Activated CD8-positive, alpha-beta T cell treated with anti-CD3 and anti-CD28 coated beads, Interleukin-2, amount 10 ng/mL, durations not matched to agents 7 days and 5 days (primary cell): ENCODE results near the gene NCEH1. TPM values are rescaled to one million over a fixed set of nuclear protein-coding genes. Genes with fewer than 3 reads are reported as not detected.

Source experiments
- ATAC-seq: fragments of 150-1000 bp; cut with Tn5 transposase; one replicate; pipeline ENCODE4 v1.10.0; 2021; ENCODE audit warnings: moderate library complexity
- CTCF ChIA-PET: fragments of 350-600 bp; sonication (Branson Sonifier 250); formaldehyde crosslinking; loops from one replicate; lab custom pipeline; 2021; ENCODE audit warnings: antibody characterized with exemption; lab: Charles Lee
- POLR2A ChIA-PET: fragments of 350-600 bp; sonication (Branson Sonifier 250); formaldehyde crosslinking; loops from one replicate; lab custom pipeline; 2021; ENCODE audit warnings: antibody characterized with exemption; lab: Charles Lee
- DNase-seq: peaks from one replicate; pipeline ENCODE4 v3.0.0-alpha.2; 2020
- H3K27ac Mint-ChIP-seq: one replicate; pipeline ENCODE4 v1.8.0; 2021; ENCODE audit warnings: mild to moderate bottlenecking, mixed read lengths
- H3K27me3 Mint-ChIP-seq: one replicate; pipeline ENCODE4 v1.8.0; 2021; ENCODE audit warnings: low read depth, mixed read lengths
- H3K36me3 Mint-ChIP-seq: one replicate; pipeline ENCODE4 v1.8.0; 2021; ENCODE audit warnings: low read depth, mixed read lengths
- H3K4me1 Mint-ChIP-seq: one replicate; pipeline ENCODE4 v1.8.0; 2021; ENCODE audit warnings: low read depth, mixed read lengths
- H3K4me3 Mint-ChIP-seq: one replicate; pipeline ENCODE4 v1.8.0; 2021; ENCODE audit warnings: mild to moderate bottlenecking, mixed read lengths
- H3K9me3 Mint-ChIP-seq: one replicate; pipeline ENCODE4 v1.8.0; 2022; ENCODE audit warnings: mixed read lengths; ENCODE audit not compliant: insufficient read depth
- total RNA-seq, 2 experiments: library from RNA; stranded (reverse); gene quantifications; one replicate each; pipeline ENCODE4 v1.2.3, GENCODE V29; 2021

NCEH1 gene
- total RNA-seq, 2 experiments from 2014 or later: 8.0 to 8.2 TPM

GRCh38 chr3:172622916-172623700 is 87.8 kb downstream of the NCEH1 start:
- peaks cover 7% of the 10 kb centered on the region for H3K9me3 Mint-ChIP-seq
- CTCF ChIA-PET: interaction anchor here (0.6 to 5.1 kb wide), 20 partner anchors 9 to 291 kb away, joined by 3 to 18 read pairs (median 4); partner anchors contain the start of gene TNFSF10
- no peak overlapping the region for H3K27ac Mint-ChIP-seq
- DNase-seq (peak; percentile 62), ATAC-seq (peak; percentile 67)
- no peaks in the 10 kb centered on the region for H3K27me3 Mint-ChIP-seq
- POLR2A ChIA-PET: no interaction called here
- H3K36me3 Mint-ChIP-seq: no peaks in the 10 kb centered on the region
- peaks cover 10% of the 10 kb centered on the region for H3K4me1 Mint-ChIP-seq
- H3K4me3 Mint-ChIP-seq: no peak overlapping the region

GRCh38 chr3:172622156-172622555 is 88.7 kb downstream of the NCEH1 start:
- ChIA-PET POLR2A (no interaction called here), CTCF (interaction anchor here (0.6 to 1.8 kb wide), 13 partner anchors 10 to 290 kb away, joined by 3 to 14 read pairs (median 5); partner anchors contain the start of gene TNFSF10)
- H3K9me3 Mint-ChIP-seq: peaks cover 7% of the 10 kb centered on the region
- peaks cover 11% of the 10 kb centered on the region for H3K4me1 Mint-ChIP-seq
- no peaks in the 10 kb centered on the region for H3K27me3 Mint-ChIP-seq
- no peak for ATAC-seq
- H3K27ac Mint-ChIP-seq: no peak overlapping the region
- no peak for DNase-seq
- H3K4me3 Mint-ChIP-seq: no peak overlapping the region
- no peaks in the 10 kb centered on the region for H3K36me3 Mint-ChIP-seq

GRCh38 chr3:172617976-172618375 is 92.9 kb downstream of the NCEH1 start:
- Mint-ChIP-seq H3K36me3 (peaks cover 5% of the 10 kb centered on the region), H3K4me3 (no peak overlapping the region), H3K4me1 (peaks cover 29% of the 10 kb centered on the region), H3K9me3 (peaks cover 19% of the 10 kb centered on the region), H3K27ac (no peak overlapping the region), H3K27me3 (no peaks in the 10 kb centered on the region)
- ChIA-PET CTCF (interaction anchor here (1.0 to 1.8 kb wide), 6 partner anchors 9 to 160 kb away, joined by 3 to 5 read pairs (median 5); no protein-coding TSS in a partner anchor), POLR2A (no interaction called here)
- no peak for ATAC-seq
- DNase-seq: no peak

GRCh38 chr3:172617013-172617706 is 93.7 kb downstream of the NCEH1 start:
- peaks cover 6% of the 10 kb centered on the region for H3K36me3 Mint-ChIP-seq
- CTCF ChIA-PET: interaction anchor here (1.1 to 1.7 kb wide), 3 partner anchors 10 to 56 kb away, joined by 5 read pairs; no protein-coding TSS in a partner anchor
- no peak overlapping the region for H3K27ac Mint-ChIP-seq

GRCh38 chr3:172616031-172616461 is 94.8 kb downstream of the NCEH1 start:
- POLR2A ChIA-PET: interaction anchor here (0.9 kb wide), 1 partner anchor 134 kb away, joined by 3 read pairs; the partner anchor contains the start of gene ECT2
- peak; percentile 60 for ATAC-seq

More at GRCh38 chr3:172617013-172617706, 93.7 kb downstream of the NCEH1 start:
- ATAC-seq (no peak), DNase-seq (no peak)
- no peak overlapping the region for H3K4me3 Mint-ChIP-seq
- peaks cover 20% of the 10 kb centered on the region for H3K9me3 Mint-ChIP-seq
- no peaks in the 10 kb centered on the region for H3K27me3 Mint-ChIP-seq
- H3K4me1 Mint-ChIP-seq: peaks cover 22% of the 10 kb centered on the region
- POLR2A ChIA-PET: no interaction called here

GRCh38 chr3:172615296-172615695 is 95.6 kb downstream of the NCEH1 start:
- Mint-ChIP-seq H3K27ac (peak overlapping the region; percentile 65), H3K27me3 (no peaks in the 10 kb centered on the region), H3K36me3 (peaks cover 6% of the 10 kb centered on the region), H3K4me1 (peaks cover 19% of the 10 kb centered on the region), H3K4me3 (no peak overlapping the region), H3K9me3 (peaks cover 20% of the 10 kb centered on the region)
- ATAC-seq (no peak), DNase-seq (no peak)
- ChIA-PET POLR2A (no interaction called here), CTCF (interaction anchor here (1.1 to 2.2 kb wide), 4 partner anchors 10 to 283 kb away, joined by 3 to 8 read pairs (median 5); no protein-coding TSS in a partner anchor)

More at GRCh38 chr3:172616031-172616461, 94.8 kb downstream of the NCEH1 start:
- Mint-ChIP-seq H3K36me3 (peaks cover 6% of the 10 kb centered on the region), H3K4me3 (peak overlapping the region; percentile 51), H3K4me1 (peaks cover 19% of the 10 kb centered on the region), H3K9me3 (peaks cover 20% of the 10 kb centered on the region), H3K27ac (peak overlapping the region; percentile 65), H3K27me3 (no peaks in the 10 kb centered on the region)
- DNase-seq: no peak
- CTCF ChIA-PET: interaction anchor here (1.1 to 2.2 kb wide), 4 partner anchors 9 to 283 kb away, joined by 3 to 8 read pairs (median 5); no protein-coding TSS in a partner anchor

- ChIA-PET CTCF (interaction anchor here (2.2 to 2.3 kb wide), 2 partner anchors 11 to 19 kb away, joined by 8 to 14 read pairs; no protein-coding TSS in a partner anchor), POLR2A (interaction anchor here (0.7 kb wide), 1 partner anchor 113 kb away, joined by 3 read pairs; no protein-coding TSS in a partner anchor)
- Mint-ChIP-seq H3K36me3 (peaks cover 6% of the 10 kb centered on the region), H3K27me3 (no peaks in the 10 kb centered on the region), H3K9me3 (peaks cover 20% of the 10 kb centered on the region), H3K4me1 (peaks cover 19% of the 10 kb centered on the region), H3K4me3 (no peak overlapping the region), H3K27ac (no peak overlapping the region)
- ATAC-seq: no peak
- DNase-seq: no peak
Observed at GRCh38 chr3:172614340-172615274, 96.3 kb downstream of the NCEH1 start.

GRCh38 chr3:172613845-172614244 is 97.0 kb downstream of the NCEH1 start:
- Mint-ChIP-seq H3K4me3 (no peak overlapping the region), H3K9me3 (peaks cover 18% of the 10 kb centered on the region), H3K4me1 (peaks cover 19% of the 10 kb centered on the region), H3K27me3 (no peaks in the 10 kb centered on the region), H3K27ac (no peak overlapping the region), H3K36me3 (peaks cover 6% of the 10 kb centered on the region)
- ATAC-seq (no peak), DNase-seq (no peak)
- ChIA-PET CTCF (interaction anchor here (1.0 to 2.3 kb wide), 2 partner anchors 18 to 133 kb away, joined by 6 to 14 read pairs; no protein-coding TSS in a partner anchor), POLR2A (no interaction called here)

- CTCF ChIA-PET: interaction anchor here (1.0 to 2.3 kb wide), 4 partner anchors 11 to 136 kb away, joined by 3 to 14 read pairs (median 6); no protein-coding TSS in a partner anchor
- no peak overlapping the region for H3K4me3 Mint-ChIP-seq
- POLR2A ChIA-PET: no interaction called here
Observed at GRCh38 chr3:172612871-172613678, 97.8 kb downstream of the NCEH1 start.

GRCh38 chr3:172609750-172610149 is 101.1 kb downstream of the NCEH1 start:
- ATAC-seq (no peak), DNase-seq (no peak)
- ChIA-PET POLR2A (no interaction called here), CTCF (interaction anchor here (0.9 to 5.3 kb wide), 6 partner anchors 9 to 112 kb away, joined by 3 to 44 read pairs (median 4); no protein-coding TSS in a partner anchor)
- H3K36me3 Mint-ChIP-seq: peaks cover 1% of the 10 kb centered on the region
- H3K4me3 Mint-ChIP-seq: no peak overlapping the region
- H3K4me1 Mint-ChIP-seq: peaks cover 1% of the 10 kb centered on the region
- peaks cover 14% of the 10 kb centered on the region for H3K9me3 Mint-ChIP-seq
- H3K27ac Mint-ChIP-seq: no peak overlapping the region
- H3K27me3 Mint-ChIP-seq: no peaks in the 10 kb centered on the region

More at GRCh38 chr3:172612871-172613678, 97.8 kb downstream of the NCEH1 start:
- Mint-ChIP-seq H3K27me3 (no peaks in the 10 kb centered on the region), H3K4me1 (peaks cover 19% of the 10 kb centered on the region), H3K36me3 (peaks cover 6% of the 10 kb centered on the region), H3K27ac (no peak overlapping the region), H3K9me3 (peaks cover 18% of the 10 kb centered on the region)
- DNase-seq: no peak
- no peak for ATAC-seq
